HepG2 (cell line): ENCODE results near the gene CD248. TPM values are rescaled to one million over a fixed set of nuclear protein-coding genes. Genes with fewer than 3 reads are reported as not detected.
A peak's percentile ranks its signal among the peaks of the same experiment; 100 is the strongest.

Experiments used
- AHR ChIP-seq: IDR thresholded peaks from 2 replicates; pipeline ENCODE4 v1.6.1; 2018; ENCODE audit warnings: missing genetic modification reagents, missing compliant biosample characterization
- CCAR2 ChIP-seq: fragments of 200-400 bp; formaldehyde crosslinking; optimal IDR thresholded peaks from 2 replicates; pipeline ENCODE3; 2018; ENCODE audit warnings: low read depth, mild to moderate bottlenecking, low read length, moderate library complexity
- GABPA ChIP-seq, 2 experiments: IDR thresholded peaks; 2 replicates each; pipeline ENCODE4 v1.6.1; 2011 to 2016; ENCODE audit warnings: low read depth in 2 of 2, low read length in 1 of 2, missing biosample characterization in 1 of 2, missing genetic modification characterization in 1 of 2
- HNRNPLL ChIP-seq: fragments of 200-400 bp; formaldehyde crosslinking; IDR thresholded peaks from 2 replicates; pipeline ENCODE4 v1.6.1; 2017; ENCODE audit warnings: mild to moderate bottlenecking, low read depth, low read length; ENCODE audit not compliant: poor library complexity, severe bottlenecking
- HOXD1 ChIP-seq: sonication (generic); formaldehyde crosslinking; IDR thresholded peaks from 2 replicates; pipeline ENCODE4 v1.5.0; 2020; ENCODE audit warnings: missing genetic modification reagents
- IRF2 ChIP-seq: IDR thresholded peaks from 2 replicates; pipeline ENCODE4 v1.6.1; 2018; ENCODE audit warnings: missing genetic modification reagents, missing compliant biosample characterization
- KAT7 ChIP-seq: IDR thresholded peaks from 2 replicates; pipeline ENCODE4 v1.6.1; 2018; ENCODE audit warnings: borderline replicate concordance, missing compliant biosample characterization
- PHF20 ChIP-seq: sonication (generic); formaldehyde crosslinking; IDR thresholded peaks from 2 replicates; pipeline ENCODE4 v1.5.0; 2020; ENCODE audit warnings: mild to moderate bottlenecking, missing genetic modification reagents
- SRSF9 ChIP-seq: fragments of 200-400 bp; formaldehyde crosslinking; IDR thresholded peaks from 2 replicates; pipeline ENCODE4 v1.6.1; 2018; ENCODE audit warnings: borderline replicate concordance, mild to moderate bottlenecking, low read depth, low read length; ENCODE audit not compliant: insufficient read depth, poor library complexity, severe bottlenecking
- TAF15 ChIP-seq: fragments of 200-400 bp; formaldehyde crosslinking; IDR thresholded peaks from one replicate; pipeline ENCODE4 v1.6.1; 2018; ENCODE audit warnings: mild to moderate bottlenecking, low read depth, low read length; ENCODE audit not compliant: poor library complexity, severe bottlenecking
- ZBTB38 ChIP-seq: sonication (generic); formaldehyde crosslinking; IDR thresholded peaks from 2 replicates; pipeline ENCODE4 v1.5.1; 2020; ENCODE audit warnings: mild to moderate bottlenecking, missing genetic modification reagents
- ZGPAT ChIP-seq: IDR thresholded peaks from 2 replicates; pipeline ENCODE4 v1.6.1; 2016; ENCODE audit warnings: mild to moderate bottlenecking
- ZMYM2 ChIP-seq: sonication (generic); formaldehyde crosslinking; IDR thresholded peaks from 2 replicates; pipeline ENCODE4 v1.8.0; 2022; ENCODE audit warnings: mild to moderate bottlenecking, missing genetic modification reagents
- ZNF724P ChIP-seq: sonication (generic); formaldehyde crosslinking; IDR thresholded peaks from 2 replicates; pipeline ENCODE4 v1.8.0; 2022; ENCODE audit warnings: missing genetic modification reagents, borderline replicate concordance
- ZNF761 ChIP-seq: sonication (generic); formaldehyde crosslinking; conservative IDR thresholded peaks from 2 replicates; pipeline ENCODE4 v1.4.0; 2020; ENCODE audit warnings: mild to moderate bottlenecking, missing genetic modification reagents
- ZNF768 ChIP-seq: sonication (generic); formaldehyde crosslinking; IDR thresholded peaks from 2 replicates; pipeline ENCODE4 v1.4.0; 2020; ENCODE audit warnings: missing genetic modification reagents
- ZSCAN20 ChIP-seq: sonication (generic); formaldehyde crosslinking; IDR thresholded peaks from 2 replicates; pipeline ENCODE4 v1.4.0; 2020; ENCODE audit warnings: missing genetic modification reagents, mild to moderate bottlenecking, borderline replicate concordance
- ZSCAN31 ChIP-seq: sonication (generic); formaldehyde crosslinking; IDR thresholded peaks from 2 replicates; pipeline ENCODE4 v1.5.0; 2020; ENCODE audit warnings: low read depth, mild to moderate bottlenecking, missing genetic modification reagents
- polyA plus RNA-seq, 8 experiments: library from polyadenylated mRNA; depleted of rRNA in 3 of 8; stranded (reverse) in 7 of 8; unstranded in 1 of 8; fragments of >200 nt; fragmentation: Illumina TruSeq in 4 of 8; extraction: Trizol in 4 of 8; gene quantifications; 2 replicates each; pipeline versions ENCODE4 v1.2.1 to v1.2.3, GENCODE V29; 2011 to 2016; ENCODE audit warnings: low read depth in 4 of 8, missing spikeins in 1 of 8, mixed read lengths in 1 of 8; ENCODE audit not compliant: insufficient read depth in 1 of 8
- total RNA-seq, 5 experiments: library from RNA; depleted of rRNA; stranded (reverse); fragments of >200 nt; fragmentation: Illumina TruSeq; extraction: Trizol; gene quantifications; 2 replicates each; pipeline ENCODE4 v1.2.3, GENCODE V29; 2016; ENCODE audit warnings: low read depth in 1 of 5
- TF ChIP-seq, protein P1 (sequence below): sonication (generic); formaldehyde crosslinking; IDR thresholded peaks from 2 replicates; pipeline ENCODE4 v1.4.0; 2020; ENCODE audit warnings: missing genetic modification reagents, borderline replicate concordance
- TF ChIP-seq, protein P2 (sequence below): sonication (generic); formaldehyde crosslinking; IDR thresholded peaks from 2 replicates; pipeline ENCODE4 v1.4.0; 2020; ENCODE audit warnings: missing genetic modification reagents
- TF ChIP-seq, protein P3 (sequence below): sonication (generic); formaldehyde crosslinking; IDR thresholded peaks from 2 replicates; pipeline ENCODE4 v1.5.0; 2020; ENCODE audit warnings: missing genetic modification reagents

Gene CD248
- total and polyA plus RNA-seq, 2 of the 13 experiments (the other 11 are each of a cell fraction or from before 2014, with no cell fraction given) = 0.25 to 0.35 TPM

DNA sequence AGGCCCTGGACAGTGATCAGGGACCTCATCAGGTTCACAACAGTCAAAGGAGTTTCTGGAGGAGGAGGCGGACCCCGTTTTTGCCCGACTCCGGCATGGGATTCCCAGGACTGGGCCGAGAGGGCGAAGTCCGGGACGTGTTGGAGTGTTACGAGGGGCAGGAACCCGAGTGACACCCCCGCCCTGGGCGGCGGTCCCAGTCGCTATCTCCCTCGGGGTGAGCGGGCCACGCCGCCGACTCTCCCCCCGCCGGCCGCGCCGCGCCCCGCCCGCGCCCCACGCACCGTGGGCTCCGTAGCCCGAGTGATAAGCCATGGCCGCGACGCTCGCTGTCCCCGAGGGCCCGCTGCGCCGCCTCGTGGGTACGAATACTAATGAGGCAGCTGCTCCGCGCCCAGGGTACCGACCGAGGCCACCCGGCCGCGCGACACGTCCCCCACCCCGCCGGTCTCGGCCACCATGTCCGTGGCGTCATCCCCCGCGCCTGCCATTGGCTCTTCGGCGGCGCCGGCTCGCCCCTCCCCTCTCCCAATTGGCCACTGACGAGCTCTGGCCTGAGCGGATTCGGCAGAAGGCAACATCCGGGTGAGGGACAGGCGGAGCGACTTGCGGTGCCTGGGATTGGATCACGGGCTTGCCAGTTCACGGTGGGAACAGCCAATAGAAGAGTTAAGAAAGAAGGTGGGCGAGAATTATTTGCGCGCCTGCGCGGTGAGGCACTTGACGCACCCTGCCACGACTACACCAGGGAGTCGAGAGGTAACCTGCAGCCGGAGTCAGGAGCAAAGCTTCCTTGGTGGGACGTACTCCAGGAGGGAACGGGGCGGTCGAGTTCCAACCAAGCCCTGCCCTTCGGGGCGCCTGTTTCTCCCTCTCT is 27.9 kb downstream of the CD248 start, which contains the start of gene YIF1A (continued):
- TF ChIP-seq TAF15 (no peak), HOXD1 (CRISPR knock-in tag) (no peak), GABPA (IDR thresholded peaks at IDR 0.05; ENCODE audit: low read depth, low read length) (no peak), GABPA (CRISPR knock-in tag; IDR thresholded peaks at IDR 0.05; ENCODE audit: low read depth) (peak; percentile 90), ZNF724P (CRISPR knock-in tag) (peak; percentile 0; the same call in 1 of the 2 replicates), ZSCAN31 (peak; percentile 70; the same call in 1 of the 2 replicates), AHR (CRISPR knock-in tag) (peak; percentile 77), KAT7 (peak; percentile 9; the same call in 1 of the 2 replicates), ZBTB38 (CRISPR knock-in tag) (no peak), ZNF761 (CRISPR knock-in tag) (no peak), ZMYM2 (CRISPR knock-in tag) (no peak), PHF20 (CRISPR knock-in tag) (peak; percentile 46), ZNF768 (CRISPR knock-in tag) (peak; percentile 25; the same call in 1 of the 2 replicates), ZGPAT (CRISPR knock-in tag) (peak; percentile 76), ZSCAN20 (CRISPR knock-in tag) (peak; percentile 30; the same call in 1 of the 2 replicates), IRF2 (CRISPR knock-in tag) (no peak; the same call in 1 of the 2 replicates), HNRNPLL (peak; percentile 26), CCAR2 (no peak), SRSF9 (no peak)
- TF ChIP-seq, protein P1, sequence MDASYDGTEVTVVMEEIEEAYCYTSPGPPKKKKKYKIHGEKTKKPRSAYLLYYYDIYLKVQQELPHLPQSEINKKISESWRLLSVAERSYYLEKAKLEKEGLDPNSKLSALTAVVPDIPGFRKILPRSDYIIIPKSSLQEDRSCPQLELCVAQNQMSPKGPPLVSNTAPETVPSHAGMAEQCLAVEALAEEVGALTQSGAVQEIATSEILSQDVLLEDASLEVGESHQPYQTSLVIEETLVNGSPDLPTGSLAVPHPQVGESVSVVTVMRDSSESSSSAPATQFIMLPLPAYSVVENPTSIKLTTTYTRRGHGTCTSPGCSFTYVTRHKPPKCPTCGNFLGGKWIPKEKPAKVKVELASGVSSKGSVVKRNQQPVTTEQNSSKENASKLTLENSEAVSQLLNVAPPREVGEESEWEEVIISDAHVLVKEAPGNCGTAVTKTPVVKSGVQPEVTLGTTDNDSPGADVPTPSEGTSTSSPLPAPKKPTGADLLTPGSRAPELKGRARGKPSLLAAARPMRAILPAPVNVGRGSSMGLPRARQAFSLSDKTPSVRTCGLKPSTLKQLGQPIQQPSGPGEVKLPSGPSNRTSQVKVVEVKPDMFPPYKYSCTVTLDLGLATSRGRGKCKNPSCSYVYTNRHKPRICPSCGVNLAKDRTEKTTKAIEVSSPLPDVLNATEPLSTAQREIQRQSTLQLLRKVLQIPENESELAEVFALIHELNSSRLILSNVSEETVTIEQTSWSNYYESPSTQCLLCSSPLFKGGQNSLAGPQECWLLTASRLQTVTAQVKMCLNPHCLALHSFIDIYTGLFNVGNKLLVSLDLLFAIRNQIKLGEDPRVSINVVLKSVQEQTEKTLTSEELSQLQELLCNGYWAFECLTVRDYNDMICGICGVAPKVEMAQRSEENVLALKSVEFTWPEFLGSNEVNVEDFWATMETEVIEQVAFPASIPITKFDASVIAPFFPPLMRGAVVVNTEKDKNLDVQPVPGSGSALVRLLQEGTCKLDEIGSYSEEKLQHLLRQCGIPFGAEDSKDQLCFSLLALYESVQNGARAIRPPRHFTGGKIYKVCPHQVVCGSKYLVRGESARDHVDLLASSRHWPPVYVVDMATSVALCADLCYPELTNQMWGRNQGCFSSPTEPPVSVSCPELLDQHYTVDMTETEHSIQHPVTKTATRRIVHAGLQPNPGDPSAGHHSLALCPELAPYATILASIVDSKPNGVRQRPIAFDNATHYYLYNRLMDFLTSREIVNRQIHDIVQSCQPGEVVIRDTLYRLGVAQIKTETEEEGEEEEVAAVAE (CRISPR knock-in tag) = peak; percentile 17; the same call in 1 of the 2 replicates
- TF ChIP-seq, protein P2, sequence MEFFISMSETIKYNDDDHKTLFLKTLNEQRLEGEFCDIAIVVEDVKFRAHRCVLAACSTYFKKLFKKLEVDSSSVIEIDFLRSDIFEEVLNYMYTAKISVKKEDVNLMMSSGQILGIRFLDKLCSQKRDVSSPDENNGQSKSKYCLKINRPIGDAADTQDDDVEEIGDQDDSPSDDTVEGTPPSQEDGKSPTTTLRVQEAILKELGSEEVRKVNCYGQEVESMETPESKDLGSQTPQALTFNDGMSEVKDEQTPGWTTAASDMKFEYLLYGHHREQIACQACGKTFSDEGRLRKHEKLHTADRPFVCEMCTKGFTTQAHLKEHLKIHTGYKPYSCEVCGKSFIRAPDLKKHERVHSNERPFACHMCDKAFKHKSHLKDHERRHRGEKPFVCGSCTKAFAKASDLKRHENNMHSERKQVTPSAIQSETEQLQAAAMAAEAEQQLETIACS (CRISPR knock-in tag) = no peak
- TF ChIP-seq, protein P3, sequence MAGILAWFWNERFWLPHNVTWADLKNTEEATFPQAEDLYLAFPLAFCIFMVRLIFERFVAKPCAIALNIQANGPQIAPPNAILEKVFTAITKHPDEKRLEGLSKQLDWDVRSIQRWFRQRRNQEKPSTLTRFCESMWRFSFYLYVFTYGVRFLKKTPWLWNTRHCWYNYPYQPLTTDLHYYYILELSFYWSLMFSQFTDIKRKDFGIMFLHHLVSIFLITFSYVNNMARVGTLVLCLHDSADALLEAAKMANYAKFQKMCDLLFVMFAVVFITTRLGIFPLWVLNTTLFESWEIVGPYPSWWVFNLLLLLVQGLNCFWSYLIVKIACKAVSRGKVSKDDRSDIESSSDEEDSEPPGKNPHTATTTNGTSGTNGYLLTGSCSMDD (CRISPR knock-in tag) = no peak
